Measurements from ENCODE around the gene SEPTIN12. TPM values are rescaled to one million over a fixed set of nuclear protein-coding genes. Genes with fewer than 3 reads are reported as not detected.
"Not testable (repeated sequence)": the region's sequence is repeated elsewhere in the genome, so short reads cannot be mapped to it uniquely, and the experiment has no call there.

The SEPTIN12 gene
- total RNA-seq, 1 donor from 2014 or later, result 0.96 TPM

GRCh38 chr16:4746991-4747574 lies 41.1 kb downstream of the SEPTIN12 start:
- H3K27me3 Mint-ChIP-seq (ENCODE audit: unreplicated experiment), result peaks cover 2% of the 10 kb centered on the region

GRCh38 chr16:4746215-4746614 lies 41.9 kb downstream of the SEPTIN12 start:
- Mint-ChIP-seq H3K4me1 (ENCODE audit: low read depth, unreplicated experiment) (peaks cover 22% of the 10 kb centered on the region), H3K4me3 (ENCODE audit: unreplicated experiment) (peak overlapping the region; percentile 8), H3K36me3 (ENCODE audit: unreplicated experiment) (no peaks in the 10 kb centered on the region), H3K27ac (ENCODE audit: unreplicated experiment) (peak overlapping the region; percentile 66), H3K9me3 (ENCODE audit: unreplicated experiment) (peaks cover 4% of the 10 kb centered on the region), H3K27me3 (ENCODE audit: unreplicated experiment) (peaks cover 2% of the 10 kb centered on the region)
- DNase-seq, result peak; percentile 33
- TF ChIP-seq CTCF (IDR thresholded peaks at IDR 0.05; ENCODE audit: partially characterized antibody, unreplicated experiment), result no peak

More at GRCh38 chr16:4746991-4747574, 41.1 kb downstream of the SEPTIN12 start:
- peaks cover 22% of the 10 kb centered on the region for H3K4me1 Mint-ChIP-seq (ENCODE audit: low read depth, unreplicated experiment)
- no peak overlapping the region for H3K27ac Mint-ChIP-seq (ENCODE audit: unreplicated experiment)
- H3K9me3 Mint-ChIP-seq (ENCODE audit: unreplicated experiment), result peaks cover 4% of the 10 kb centered on the region
- H3K36me3 Mint-ChIP-seq (ENCODE audit: unreplicated experiment), result no peaks in the 10 kb centered on the region
- no peak for DNase-seq
- no peak for TF ChIP-seq CTCF (IDR thresholded peaks at IDR 0.05; ENCODE audit: partially characterized antibody, unreplicated experiment)
- H3K4me3 Mint-ChIP-seq (ENCODE audit: unreplicated experiment), result no peak overlapping the region

- H3K36me3 Mint-ChIP-seq (ENCODE audit: unreplicated experiment), result no peaks in the 10 kb centered on the region
- no peak for TF ChIP-seq CTCF (IDR thresholded peaks at IDR 0.05; ENCODE audit: partially characterized antibody, unreplicated experiment)
- no peak for DNase-seq
- H3K4me1 Mint-ChIP-seq (ENCODE audit: low read depth, unreplicated experiment), result peaks cover 22% of the 10 kb centered on the region
- peaks cover 4% of the 10 kb centered on the region for H3K9me3 Mint-ChIP-seq (ENCODE audit: unreplicated experiment)
- peaks cover 2% of the 10 kb centered on the region for H3K27me3 Mint-ChIP-seq (ENCODE audit: unreplicated experiment)
- no peak overlapping the region for H3K4me3 Mint-ChIP-seq (ENCODE audit: unreplicated experiment)
- no peak overlapping the region for H3K27ac Mint-ChIP-seq (ENCODE audit: unreplicated experiment)
Measured at GRCh38 chr16:4745274-4745569, 42.9 kb downstream of the SEPTIN12 start.

- Mint-ChIP-seq H3K9me3 (ENCODE audit: unreplicated experiment) (peaks cover 4% of the 10 kb centered on the region), H3K4me3 (ENCODE audit: unreplicated experiment) (no peak overlapping the region), H3K4me1 (ENCODE audit: low read depth, unreplicated experiment) (peaks cover 22% of the 10 kb centered on the region), H3K36me3 (ENCODE audit: unreplicated experiment) (no peaks in the 10 kb centered on the region), H3K27ac (ENCODE audit: unreplicated experiment) (no peak overlapping the region), H3K27me3 (ENCODE audit: unreplicated experiment) (peaks cover 2% of the 10 kb centered on the region)
- TF ChIP-seq CTCF (IDR thresholded peaks at IDR 0.05; ENCODE audit: partially characterized antibody, unreplicated experiment), result no peak
- no peak for DNase-seq
Measured at GRCh38 chr16:4744555-4745273, 43.4 kb downstream of the SEPTIN12 start.

- Mint-ChIP-seq H3K4me1 (ENCODE audit: low read depth, unreplicated experiment) (peaks cover 17% of the 10 kb centered on the region), H3K9me3 (ENCODE audit: unreplicated experiment) (peaks cover 2% of the 10 kb centered on the region), H3K4me3 (ENCODE audit: unreplicated experiment) (no peak overlapping the region), H3K27me3 (ENCODE audit: unreplicated experiment) (no peaks in the 10 kb centered on the region), H3K27ac (ENCODE audit: unreplicated experiment) (peak overlapping the region; percentile 34), H3K36me3 (ENCODE audit: unreplicated experiment) (no peaks in the 10 kb centered on the region)
- no peak for TF ChIP-seq CTCF (IDR thresholded peaks at IDR 0.05; ENCODE audit: partially characterized antibody, unreplicated experiment)
- DNase-seq, result no peak
Measured at GRCh38 chr16:4743226-4743878, 44.8 kb downstream of the SEPTIN12 start.

GRCh38 chr16:4738370-4738769 lies 49.8 kb downstream of the SEPTIN12 start:
- H3K9me3 Mint-ChIP-seq (ENCODE audit: unreplicated experiment); DNase-seq; H3K27me3 Mint-ChIP-seq (ENCODE audit: unreplicated experiment); H3K4me3 Mint-ChIP-seq (ENCODE audit: unreplicated experiment); H3K4me1 Mint-ChIP-seq (ENCODE audit: low read depth, unreplicated experiment); H3K27ac Mint-ChIP-seq (ENCODE audit: unreplicated experiment); H3K36me3 Mint-ChIP-seq (ENCODE audit: unreplicated experiment): not testable (repeated sequence)
